GM12878 (cell line): ENCODE measurements around the gene FAM193A. TPM values are rescaled to one million over a fixed set of nuclear protein-coding genes. Genes with fewer than 3 reads are reported as not detected.

Source experiments
- BACH1 ChIP-seq: fragments of 450-650 bp; IDR thresholded peaks from 2 replicates; pipeline ENCODE4 v1.6.1; 2017; ENCODE audit warnings: mild to moderate bottlenecking, borderline replicate concordance
- CBFB ChIP-seq: IDR thresholded peaks from 2 replicates; pipeline ENCODE4 v1.6.1; 2016; ENCODE audit warnings: antibody characterized with exemption, low read depth
- POLR2AphosphoS5 ChIP-seq: IDR thresholded peaks from 2 replicates; pipeline ENCODE4 v1.6.1; 2011; ENCODE audit warnings: mild to moderate bottlenecking, low read length, inconsistent platforms
- RELA ChIP-seq: fragments of 450-650 bp; IDR thresholded peaks from 2 replicates; pipeline ENCODE4 v1.8.0; 2014; ENCODE audit warnings: borderline replicate concordance; ENCODE audit not compliant: partially characterized antibody
- SRF ChIP-seq, 2 experiments: IDR thresholded peaks; 2 replicates each; pipeline ENCODE4 v1.6.1; 2011; ENCODE audit warnings: low read depth in 2 of 2, low read length in 2 of 2, mild to moderate bottlenecking in 1 of 2, moderate library complexity in 1 of 2
- TAF1 ChIP-seq: IDR thresholded peaks from 2 replicates; pipeline ENCODE4 v1.6.1; 2011; ENCODE audit warnings: mild to moderate bottlenecking, low read depth, low read length, borderline replicate concordance
- WRNIP1 ChIP-seq: IDR thresholded peaks from 2 replicates; pipeline ENCODE4 v1.6.1; 2011; ENCODE audit warnings: low read depth, low read length, improper control_type of control experiment, borderline replicate concordance
- ZNF384 ChIP-seq: IDR thresholded peaks from 2 replicates; pipeline ENCODE4 v1.6.1; 2012; ENCODE audit warnings: low read depth, mild to moderate bottlenecking, low read length, improper control_type of control experiment, borderline replicate concordance
- polyA plus RNA-seq, 11 experiments: library from polyadenylated mRNA; depleted of rRNA in 4 of 11; unstranded in 6 of 11; stranded (reverse) in 5 of 11; fragments of >200 nt; fragmentation: Nextera tagmentation in 4 of 11; fragmentation: Illumina TruSeq in 1 of 11; extraction: Ambion mirVana in 4 of 11; extraction: Trizol in 1 of 11; gene quantifications; 1 replicate in 1 of 11; 2 replicates in 10 of 11; pipeline versions ENCODE4 v1.2.1 to v1.2.3, GENCODE V29; 2011 to 2016; ENCODE audit warnings: inconsistent platforms in 2 of 11, missing spikeins in 2 of 11, low read depth in 1 of 11
- total RNA-seq, 4 experiments: library from RNA; depleted of rRNA in 3 of 4; stranded (reverse); fragments of >200 nt in 3 of 4; fragmentation: Illumina TruSeq in 1 of 4; extraction: Trizol in 1 of 4; gene quantifications; 2 replicates each; pipeline versions ENCODE4 v1.2.1 to v1.2.3, GENCODE V29; 2013 to 2021
- TF ChIP-seq, protein P1 (sequence below): fragments of 450-650 bp; IDR thresholded peaks from 2 replicates; pipeline ENCODE4 v1.6.1; 2017; ENCODE audit warnings: mild to moderate bottlenecking, moderate library complexity
- TF ChIP-seq, protein P2 (sequence below): IDR thresholded peaks from 2 replicates; pipeline ENCODE4 v1.6.1; 2011; ENCODE audit warnings: low read depth, mild to moderate bottlenecking, low read length, moderate library complexity, borderline replicate concordance; ENCODE audit errors: extremely low read depth
- TF ChIP-seq, protein P3 (sequence below): fragments of 450-650 bp; IDR thresholded peaks from 2 replicates; pipeline ENCODE4 v1.6.1; 2016; ENCODE audit warnings: mild to moderate bottlenecking

The FAM193A gene
- total and polyA plus RNA-seq, 10 of the 15 experiments (the other 5 are each of a cell fraction or from before 2014, with no cell fraction given) = 0.52 to 23.3 (median 7.4) TPM

DNA sequence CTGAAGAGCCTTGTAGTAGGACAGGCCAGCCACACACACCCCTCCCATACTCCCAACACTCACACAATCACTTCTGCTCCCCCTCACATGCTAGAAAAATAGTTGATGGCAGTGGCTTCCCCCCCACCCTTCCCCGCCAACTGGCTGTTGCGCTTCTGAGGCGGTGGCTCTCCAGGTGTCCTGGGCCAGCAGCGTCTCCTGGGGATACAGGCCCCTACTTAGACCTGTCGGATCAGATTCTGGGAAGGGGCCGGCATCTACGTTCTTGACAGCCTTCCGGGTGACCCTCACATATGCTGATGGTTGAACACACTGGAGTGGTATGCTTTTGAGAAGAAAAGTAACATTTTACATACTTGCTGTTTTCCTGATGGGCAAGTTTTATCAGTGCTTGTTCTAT is 179.8 kb downstream of the FAM193A start (continued):
- TF ChIP-seq WRNIP1 = no peak
- no peak for TF ChIP-seq BACH1
- TF ChIP-seq, protein P1, sequence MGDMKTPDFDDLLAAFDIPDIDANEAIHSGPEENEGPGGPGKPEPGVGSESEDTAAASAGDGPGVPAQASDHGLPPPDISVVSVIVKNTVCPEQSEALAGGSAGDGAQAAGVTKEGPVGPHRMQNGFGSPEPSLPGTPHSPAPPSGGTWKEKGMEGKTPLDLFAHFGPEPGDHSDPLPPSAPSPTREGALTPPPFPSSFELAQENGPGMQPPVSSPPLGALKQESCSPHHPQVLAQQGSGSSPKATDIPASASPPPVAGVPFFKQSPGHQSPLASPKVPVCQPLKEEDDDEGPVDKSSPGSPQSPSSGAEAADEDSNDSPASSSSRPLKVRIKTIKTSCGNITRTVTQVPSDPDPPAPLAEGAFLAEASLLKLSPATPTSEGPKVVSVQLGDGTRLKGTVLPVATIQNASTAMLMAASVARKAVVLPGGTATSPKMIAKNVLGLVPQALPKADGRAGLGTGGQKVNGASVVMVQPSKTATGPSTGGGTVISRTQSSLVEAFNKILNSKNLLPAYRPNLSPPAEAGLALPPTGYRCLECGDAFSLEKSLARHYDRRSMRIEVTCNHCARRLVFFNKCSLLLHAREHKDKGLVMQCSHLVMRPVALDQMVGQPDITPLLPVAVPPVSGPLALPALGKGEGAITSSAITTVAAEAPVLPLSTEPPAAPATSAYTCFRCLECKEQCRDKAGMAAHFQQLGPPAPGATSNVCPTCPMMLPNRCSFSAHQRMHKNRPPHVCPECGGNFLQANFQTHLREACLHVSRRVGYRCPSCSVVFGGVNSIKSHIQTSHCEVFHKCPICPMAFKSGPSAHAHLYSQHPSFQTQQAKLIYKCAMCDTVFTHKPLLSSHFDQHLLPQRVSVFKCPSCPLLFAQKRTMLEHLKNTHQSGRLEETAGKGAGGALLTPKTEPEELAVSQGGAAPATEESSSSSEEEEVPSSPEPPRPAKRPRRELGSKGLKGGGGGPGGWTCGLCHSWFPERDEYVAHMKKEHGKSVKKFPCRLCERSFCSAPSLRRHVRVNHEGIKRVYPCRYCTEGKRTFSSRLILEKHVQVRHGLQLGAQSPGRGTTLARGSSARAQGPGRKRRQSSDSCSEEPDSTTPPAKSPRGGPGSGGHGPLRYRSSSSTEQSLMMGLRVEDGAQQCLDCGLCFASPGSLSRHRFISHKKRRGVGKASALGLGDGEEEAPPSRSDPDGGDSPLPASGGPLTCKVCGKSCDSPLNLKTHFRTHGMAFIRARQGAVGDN = no peak
- no peak for TF ChIP-seq TAF1
- no peak for TF ChIP-seq ZNF384
- TF ChIP-seq CBFB = no peak
- no peak for TF ChIP-seq POLR2AphosphoS5
- TF ChIP-seq, protein P2, sequence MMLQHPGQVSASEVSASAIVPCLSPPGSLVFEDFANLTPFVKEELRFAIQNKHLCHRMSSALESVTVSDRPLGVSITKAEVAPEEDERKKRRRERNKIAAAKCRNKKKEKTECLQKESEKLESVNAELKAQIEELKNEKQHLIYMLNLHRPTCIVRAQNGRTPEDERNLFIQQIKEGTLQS = no peak
- TF ChIP-seq SRF (IDR thresholded peaks at IDR 0.05; ENCODE audit: low read depth in 2 of 2, low read length in 2 of 2) = no peak
- TF ChIP-seq RELA = no peak
- TF ChIP-seq, protein P3, sequence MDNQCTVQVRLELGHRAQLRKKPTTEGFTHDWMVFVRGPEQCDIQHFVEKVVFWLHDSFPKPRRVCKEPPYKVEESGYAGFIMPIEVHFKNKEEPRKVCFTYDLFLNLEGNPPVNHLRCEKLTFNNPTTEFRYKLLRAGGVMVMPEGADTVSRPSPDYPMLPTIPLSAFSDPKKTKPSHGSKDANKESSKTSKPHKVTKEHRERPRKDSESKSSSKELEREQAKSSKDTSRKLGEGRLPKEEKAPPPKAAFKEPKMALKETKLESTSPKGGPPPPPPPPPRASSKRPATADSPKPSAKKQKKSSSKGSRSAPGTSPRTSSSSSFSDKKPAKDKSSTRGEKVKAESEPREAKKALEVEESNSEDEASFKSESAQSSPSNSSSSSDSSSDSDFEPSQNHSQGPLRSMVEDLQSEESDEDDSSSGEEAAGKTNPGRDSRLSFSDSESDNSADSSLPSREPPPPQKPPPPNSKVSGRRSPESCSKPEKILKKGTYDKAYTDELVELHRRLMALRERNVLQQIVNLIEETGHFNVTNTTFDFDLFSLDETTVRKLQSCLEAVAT = no peak
